OCI-LY1 (cell line): Measurements from ENCODE around the gene MAP3K3.

Experiments used
- H2AFZ ChIP-seq: fragments of 200-600 bp; sonication (generic), shearing (Covaris generic); 2 replicates; pipeline ENCODE4 v1.6.0; 2014; ENCODE audit warnings: antibody characterized with exemption, mild to moderate bottlenecking, low read length
- H3F3A ChIP-seq: fragments of 200-600 bp; sonication (generic), shearing (Covaris generic); 2 replicates; pipeline ENCODE4 v1.6.0; 2014; ENCODE audit warnings: mild to moderate bottlenecking, antibody characterized with exemption, low read length, moderate library complexity; ENCODE audit not compliant: insufficient read depth
- H3K27ac ChIP-seq: fragments of 200-600 bp; sonication (generic); 2 replicates; pipeline ENCODE4 v1.5.1; 2014; ENCODE audit warnings: low read length, mixed run types, mild to moderate bottlenecking, low read depth; ENCODE audit not compliant: poor library complexity, severe bottlenecking
- H3K27me3 ChIP-seq: fragments of 200-600 bp; sonication (generic); 2 replicates; pipeline ENCODE4 v1.6.0; 2014; ENCODE audit warnings: antibody characterized with exemption, mild to moderate bottlenecking, low read length, moderate library complexity; ENCODE audit not compliant: insufficient read depth
- H3K36me3 ChIP-seq: fragments of 200-600 bp; sonication (generic); 2 replicates; pipeline ENCODE4 v1.6.1; 2014; ENCODE audit warnings: mild to moderate bottlenecking, antibody characterized with exemption, low read length, moderate library complexity, mixed read lengths; ENCODE audit not compliant: insufficient read depth
- H3K4me1 ChIP-seq: fragments of 200-600 bp; sonication (generic); 2 replicates; pipeline ENCODE4 v1.5.1; 2014; ENCODE audit warnings: mild to moderate bottlenecking, low read length, moderate library complexity; ENCODE audit not compliant: insufficient read depth, severe bottlenecking
- H3K4me2 ChIP-seq: fragments of 200-600 bp; sonication (generic), shearing (Covaris generic); 2 replicates; pipeline ENCODE4 v1.6.1; 2014; ENCODE audit warnings: low read length
- H3K4me3 ChIP-seq: fragments of 200-600 bp; sonication (generic); 2 replicates; pipeline ENCODE4 v1.5.1; 2014; ENCODE audit warnings: low read length, low read depth, mild to moderate bottlenecking, mixed read lengths; ENCODE audit not compliant: poor library complexity, severe bottlenecking
- H3K79me2 ChIP-seq: fragments of 200-600 bp; shearing (Covaris generic); 2 replicates; pipeline ENCODE4 v1.6.1; 2016; ENCODE audit warnings: mixed run types, low read length, mixed read lengths; ENCODE audit not compliant: insufficient read depth
- H3K9ac ChIP-seq: fragments of 200-600 bp; sonication (generic), shearing (Covaris generic); 2 replicates; pipeline ENCODE4 v1.6.1; 2014; ENCODE audit warnings: mild to moderate bottlenecking, low read length, mixed read lengths
- H3K9me2 ChIP-seq: fragments of 200-600 bp; sonication (generic), shearing (Covaris generic); 2 replicates; pipeline ENCODE4 v1.6.1; 2014; ENCODE audit warnings: low read depth, mild to moderate bottlenecking, low read length, mixed read lengths
- H3K9me3 ChIP-seq: fragments of 200-600 bp; shearing (Covaris generic); 2 replicates; pipeline ENCODE4 v1.6.1; 2014; ENCODE audit warnings: low read length, mixed read lengths
- H4K20me1 ChIP-seq: fragments of 200-600 bp; sonication (generic), shearing (Covaris generic); 2 replicates; pipeline ENCODE4 v1.6.0; 2016; ENCODE audit warnings: mild to moderate bottlenecking, low read length; ENCODE audit not compliant: insufficient read depth
- EZH2 ChIP-seq: fragments of 200-600 bp; sonication (generic), shearing (Covaris generic); IDR thresholded peaks from 2 replicates; pipeline ENCODE4 v1.8.0; 2017; ENCODE audit warnings: borderline replicate concordance, mixed run types, mild to moderate bottlenecking, antibody characterized with exemption, low read length, moderate library complexity, mixed read lengths
- TF ChIP-seq, protein P1 (sequence below): fragments of 200-600 bp; sonication (generic), shearing (Covaris generic); IDR thresholded peaks from 2 replicates; pipeline ENCODE4 v1.5.1; 2017; ENCODE audit warnings: mild to moderate bottlenecking, antibody characterized with exemption, low read length, moderate library complexity, mixed read lengths

The MAP3K3 gene

DNA sequence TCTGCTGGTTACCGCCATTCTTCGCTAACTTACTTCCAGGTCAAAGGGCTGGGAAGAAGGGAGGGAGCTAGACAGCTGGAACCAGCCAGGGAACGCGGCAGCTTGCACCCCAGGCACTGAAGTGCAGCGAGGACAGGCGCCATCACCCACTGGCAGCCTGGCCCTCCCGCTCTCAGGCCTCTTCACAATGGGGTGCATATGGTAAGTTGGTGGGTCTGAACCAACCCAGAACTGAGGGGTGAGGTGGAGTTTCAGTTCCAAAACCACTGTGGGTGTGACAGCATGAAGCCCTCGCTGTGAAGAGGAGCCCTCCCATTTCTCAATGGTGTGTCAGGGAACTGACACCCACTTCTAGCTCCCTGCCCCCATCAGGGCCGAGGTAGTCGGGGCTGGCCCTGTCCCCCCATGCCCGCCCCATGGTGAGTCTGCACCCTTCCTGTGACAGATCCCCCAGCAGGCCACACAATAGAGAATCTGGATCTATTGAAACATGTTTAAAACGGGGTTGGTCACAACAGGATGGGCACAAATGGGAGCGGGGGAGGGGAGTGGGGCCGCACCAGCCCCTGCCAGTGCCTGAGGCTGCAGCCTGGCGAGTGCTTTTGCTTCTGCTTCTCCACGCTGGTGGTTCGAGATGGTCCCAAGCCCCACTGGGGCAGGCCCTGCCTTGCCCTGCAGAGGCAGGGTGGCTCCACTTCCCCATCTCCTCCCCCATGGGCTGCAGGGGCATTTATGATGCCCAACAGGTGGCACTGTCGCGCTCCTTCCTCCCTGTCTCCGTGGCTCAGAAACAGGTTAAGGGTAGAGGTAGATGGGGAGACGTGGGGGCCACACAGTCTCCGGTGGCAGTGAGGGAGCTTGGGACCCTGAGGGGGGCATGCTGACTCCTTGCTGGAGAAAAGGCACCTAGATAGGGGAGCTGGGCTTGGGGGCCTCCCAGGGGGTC lies 75.4 kb downstream of the MAP3K3 start:
- Histone ChIP-seq H2AFZ (no peak overlapping the region), H4K20me1 (no peaks in the 10 kb centered on the region), H3K27me3 (no peaks in the 10 kb centered on the region), H3F3A (no peaks in the 10 kb centered on the region), H3K36me3 (peaks cover 36% of the 10 kb centered on the region), H3K27ac (peak overlapping the region; percentile 98), H3K4me3 (peak overlapping the region; percentile 93), H3K9me3 (no peaks in the 10 kb centered on the region), H3K9ac (peak overlapping the region; percentile 98), H3K9me2 (no peaks in the 10 kb centered on the region), H3K4me1 (peaks cover 61% of the 10 kb centered on the region), H3K4me2 (peak overlapping the region; percentile 92), H3K79me2 (no peaks in the 10 kb centered on the region)
- no peak for TF ChIP-seq EZH2
- TF ChIP-seq, protein P1, sequence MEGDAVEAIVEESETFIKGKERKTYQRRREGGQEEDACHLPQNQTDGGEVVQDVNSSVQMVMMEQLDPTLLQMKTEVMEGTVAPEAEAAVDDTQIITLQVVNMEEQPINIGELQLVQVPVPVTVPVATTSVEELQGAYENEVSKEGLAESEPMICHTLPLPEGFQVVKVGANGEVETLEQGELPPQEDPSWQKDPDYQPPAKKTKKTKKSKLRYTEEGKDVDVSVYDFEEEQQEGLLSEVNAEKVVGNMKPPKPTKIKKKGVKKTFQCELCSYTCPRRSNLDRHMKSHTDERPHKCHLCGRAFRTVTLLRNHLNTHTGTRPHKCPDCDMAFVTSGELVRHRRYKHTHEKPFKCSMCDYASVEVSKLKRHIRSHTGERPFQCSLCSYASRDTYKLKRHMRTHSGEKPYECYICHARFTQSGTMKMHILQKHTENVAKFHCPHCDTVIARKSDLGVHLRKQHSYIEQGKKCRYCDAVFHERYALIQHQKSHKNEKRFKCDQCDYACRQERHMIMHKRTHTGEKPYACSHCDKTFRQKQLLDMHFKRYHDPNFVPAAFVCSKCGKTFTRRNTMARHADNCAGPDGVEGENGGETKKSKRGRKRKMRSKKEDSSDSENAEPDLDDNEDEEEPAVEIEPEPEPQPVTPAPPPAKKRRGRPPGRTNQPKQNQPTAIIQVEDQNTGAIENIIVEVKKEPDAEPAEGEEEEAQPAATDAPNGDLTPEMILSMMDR = peak; percentile 91

DNA sequence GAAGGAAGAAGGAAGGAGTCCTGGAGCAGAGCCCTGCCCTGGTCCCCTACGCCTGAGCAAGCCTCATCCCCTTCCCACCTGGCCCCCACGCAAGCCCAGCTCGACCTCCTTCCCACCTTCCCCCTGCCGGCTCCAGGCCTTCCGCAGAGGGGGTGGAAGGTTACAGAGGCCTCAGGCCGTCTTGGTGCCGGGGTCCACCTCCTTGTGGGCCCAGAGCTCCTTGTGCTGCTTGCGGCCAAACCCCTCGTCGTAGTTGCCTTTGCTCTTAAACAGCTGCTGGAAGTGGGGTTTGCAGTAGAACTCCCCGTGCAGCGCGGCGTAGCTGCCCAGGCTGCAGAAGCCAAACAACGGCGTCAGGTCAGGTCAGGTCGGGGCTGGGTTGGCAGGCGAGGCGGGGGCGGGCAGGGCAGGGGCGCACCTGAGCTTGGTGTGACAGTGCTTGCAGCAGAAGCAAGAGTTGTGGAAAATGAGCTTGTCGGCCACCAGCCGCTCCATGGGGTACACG lies 76.2 kb downstream of the MAP3K3 start:
- TF ChIP-seq, protein P1 = no peak
- no peak for TF ChIP-seq EZH2
- peak overlapping the region; percentile 93 for H3K4me3 ChIP-seq
- no peaks in the 10 kb centered on the region for H4K20me1 ChIP-seq
- no peaks in the 10 kb centered on the region for H3K27me3 ChIP-seq
- H3K9me3 ChIP-seq = no peaks in the 10 kb centered on the region
- H3K36me3 ChIP-seq = peaks cover 44% of the 10 kb centered on the region
- H3K27ac ChIP-seq = peak overlapping the region; percentile 98
- H3K79me2 ChIP-seq = no peaks in the 10 kb centered on the region
- no peak overlapping the region for H2AFZ ChIP-seq
- H3K4me2 ChIP-seq = peak overlapping the region; percentile 92
- no peaks in the 10 kb centered on the region for H3K9me2 ChIP-seq
- H3K9ac ChIP-seq = peak overlapping the region; percentile 98
- peaks cover 69% of the 10 kb centered on the region for H3K4me1 ChIP-seq
- no peaks in the 10 kb centered on the region for H3F3A ChIP-seq

DNA sequence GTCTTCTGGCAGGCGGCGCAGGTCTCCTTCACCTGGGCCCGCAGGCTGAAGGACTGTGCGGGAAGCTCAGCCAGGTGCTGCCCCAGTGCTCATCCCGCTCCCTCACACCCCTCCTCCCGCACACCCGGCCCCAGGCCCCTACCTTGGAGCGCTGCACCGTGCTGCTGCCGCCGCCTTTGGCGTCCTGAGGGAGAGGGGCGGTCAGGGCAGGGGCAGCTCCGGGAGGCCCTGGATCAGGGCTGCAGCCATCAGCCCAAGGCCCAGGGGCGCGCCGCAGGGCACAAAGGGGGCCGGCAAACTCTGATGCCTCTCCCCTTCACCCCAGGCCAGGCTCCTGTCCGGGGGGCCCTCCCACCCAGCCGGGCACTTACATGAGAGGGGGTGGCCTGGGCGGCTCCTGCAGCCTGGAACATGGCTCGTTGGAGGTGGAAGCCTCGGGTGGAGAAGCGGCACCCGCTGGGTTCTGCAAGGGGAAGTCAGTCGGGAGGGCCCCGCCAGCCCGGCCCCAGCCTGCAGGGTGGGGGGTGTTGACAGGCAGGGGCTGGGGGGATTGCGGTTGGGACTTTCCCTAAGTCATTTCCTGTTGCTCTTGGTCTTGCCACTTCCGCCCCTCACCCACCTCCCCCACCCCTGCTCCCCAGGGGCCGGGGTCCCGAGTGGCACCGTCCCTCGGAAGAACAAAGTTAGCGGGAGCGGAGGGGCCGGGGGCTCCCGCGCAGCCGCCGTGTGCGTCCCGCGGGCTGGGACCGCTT lies 76.8 kb downstream of the MAP3K3 start:
- no peaks in the 10 kb centered on the region for H3F3A ChIP-seq
- H3K4me1 ChIP-seq = peaks cover 76% of the 10 kb centered on the region
- peak overlapping the region; percentile 98 for H3K27ac ChIP-seq
- H3K36me3 ChIP-seq = peaks cover 50% of the 10 kb centered on the region
- no peaks in the 10 kb centered on the region for H4K20me1 ChIP-seq
- H3K27me3 ChIP-seq = no peaks in the 10 kb centered on the region
- peak overlapping the region; percentile 98 for H3K9ac ChIP-seq
- H2AFZ ChIP-seq = no peak overlapping the region
- TF ChIP-seq, protein P1 = no peak
- no peak for TF ChIP-seq EZH2
- H3K4me2 ChIP-seq = peak overlapping the region; percentile 92
- no peaks in the 10 kb centered on the region for H3K9me3 ChIP-seq
- peak overlapping the region; percentile 93 for H3K4me3 ChIP-seq
- H3K79me2 ChIP-seq = no peaks in the 10 kb centered on the region
- H3K9me2 ChIP-seq = no peaks in the 10 kb centered on the region
